ENCODE results near the gene GAGE10. TPM values are rescaled to one million over a fixed set of nuclear protein-coding genes. Genes with fewer than 3 reads are reported as not detected.

Gene GAGE10
- total RNA-seq, 6 experiments from 2014 or later, result not detected

GRCh38 chrX:49286136-49286535 is 17.3 kb upstream of the GAGE10 start:
- intact Hi-C loops (cut with DNase I), result no loop called here
- DNase-seq (no peak), ATAC-seq (peak in 1 of 4 donors; percentile 17)
- TF ChIP-seq POLR2A (IDR thresholded peaks at IDR 0.05) (no peak), CTCF (IDR thresholded peaks at IDR 0.05) (no peak)
- H3K9me3 ChIP-seq, result no peaks in the 10 kb centered on the region
- H3K4me1 ChIP-seq, result no peaks in the 10 kb centered on the region
- H3K27ac ChIP-seq, result no peak overlapping the region
- no peaks in the 10 kb centered on the region for H3K27me3 ChIP-seq
- WGBS (ENCODE audit: insufficient coverage, low coverage, low lambda C conversion rate, missing lambda C conversion rate), result 90% methylated on average over 5 of the region's 18 CpGs
- no peak overlapping the region for H3K4me3 ChIP-seq
- no peaks in the 10 kb centered on the region for H3K36me3 ChIP-seq

- Histone ChIP-seq H3K27me3 (no peaks in the 10 kb centered on the region), H3K36me3 (no peaks in the 10 kb centered on the region), H3K9me3 (no peaks in the 10 kb centered on the region), H3K4me1 (no peaks in the 10 kb centered on the region), H3K27ac (no peak overlapping the region), H3K4me3 (no peak overlapping the region)
- DNase-seq (no peak), ATAC-seq (peak in 1 of 4 donors; percentile 19)
- intact Hi-C loops (cut with DNase I), result no loop called here
- TF ChIP-seq CTCF (IDR thresholded peaks at IDR 0.05), result no peak
- no peak for TF ChIP-seq POLR2A (IDR thresholded peaks at IDR 0.05)
- no CpG with 5 or more reads among the region's 4 CpGs for WGBS (ENCODE audit: insufficient coverage, low coverage, low lambda C conversion rate, missing lambda C conversion rate)
Measured at GRCh38 chrX:49286581-49286980, 16.9 kb upstream of the GAGE10 start.

GRCh38 chrX:49287665-49288064 is 15.8 kb upstream of the GAGE10 start:
- ATAC-seq, result no peak
- 80% methylated on average over 1 of the region's 1 CpG for WGBS (ENCODE audit: insufficient coverage, low coverage, low lambda C conversion rate, missing lambda C conversion rate)
- no peak for TF ChIP-seq POLR2A (IDR thresholded peaks at IDR 0.05)
- no peak for TF ChIP-seq CTCF (IDR thresholded peaks at IDR 0.05)

DNA sequence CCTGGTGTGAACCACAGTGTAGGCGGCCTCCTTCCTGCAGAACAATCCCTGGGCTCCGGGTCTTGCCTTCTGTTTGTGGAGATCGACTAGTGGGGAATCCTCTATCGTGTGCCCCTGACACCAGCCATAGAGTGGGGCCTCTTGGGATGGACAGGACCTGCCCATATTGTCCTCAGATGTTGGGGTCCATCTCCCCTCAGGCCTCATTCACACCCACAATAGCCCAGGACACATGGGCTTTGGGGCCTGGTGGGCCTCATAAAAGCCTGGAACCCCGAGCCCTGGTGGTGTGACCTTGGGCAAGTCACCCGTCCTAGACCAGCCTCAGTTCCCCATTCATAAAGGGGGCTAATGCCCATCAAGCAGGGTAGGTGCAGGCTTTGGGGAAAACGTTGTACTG is 13.2 kb upstream of the GAGE10 start:
- H3K36me3 ChIP-seq, result no peaks in the 10 kb centered on the region
- no peak for ATAC-seq
- DNase-seq, result no peak
- no peaks in the 10 kb centered on the region for H3K27me3 ChIP-seq
- intact Hi-C loops (cut with DNase I), result no loop called here
- 45% methylated on average over 4 of the region's 7 CpGs for WGBS (ENCODE audit: insufficient coverage, low coverage, low lambda C conversion rate, missing lambda C conversion rate)
- H3K27ac ChIP-seq, result no peak overlapping the region
- H3K4me1 ChIP-seq, result no peaks in the 10 kb centered on the region
- no peak for TF ChIP-seq CTCF (IDR thresholded peaks at IDR 0.05)
- TF ChIP-seq POLR2A (IDR thresholded peaks at IDR 0.05), result no peak
- H3K9me3 ChIP-seq, result no peaks in the 10 kb centered on the region
- no peak overlapping the region for H3K4me3 ChIP-seq

More at GRCh38 chrX:49287665-49288064, 15.8 kb upstream of the GAGE10 start:
- Histone ChIP-seq H3K36me3 (no peaks in the 10 kb centered on the region), H3K27me3 (no peaks in the 10 kb centered on the region), H3K4me1 (no peaks in the 10 kb centered on the region), H3K9me3 (no peaks in the 10 kb centered on the region), H3K4me3 (no peak overlapping the region), H3K27ac (no peak overlapping the region)
- DNase-seq, result no peak
- intact Hi-C loops (cut with DNase I), result no loop called here

Data from right lobe of liver (tissue), 6 donors.